Astrocyte of the spinal cord (primary cell): ENCODE results near the gene PHACTR4.
"Not testable (repeated sequence)": the region's sequence is repeated elsewhere in the genome, so short reads cannot be mapped to it uniquely, and the experiment has no call there.

Source experiments
- DNase-seq: peaks from one replicate; pipeline ENCODE4 v3.0.0; 2011; ENCODE audit warnings: low read depth, low spot score
- H3K4me3 ChIP-seq: 2 replicates; pipeline ENCODE4 v1.5.1; 2011; ENCODE audit warnings: low read depth, mild to moderate bottlenecking, low read length, moderate library complexity
- in situ Hi-C: cut with HindIII; loops from 2 replicates; pipeline ENCODE4 v1.10.0; 2017; ENCODE audit warnings: low sequenced_read_pairs
- TF ChIP-seq, protein P1 (sequence below): IDR thresholded peaks from 2 replicates; pipeline ENCODE4 v1.5.1; 2012; ENCODE audit warnings: low read depth, mild to moderate bottlenecking, low read length, inconsistent platforms

PHACTR4 gene

GRCh38 chr1:28443550-28443949 is 74.0 kb downstream of the PHACTR4 start:
- no peak overlapping the region for H3K4me3 ChIP-seq
- TF ChIP-seq, protein P1, sequence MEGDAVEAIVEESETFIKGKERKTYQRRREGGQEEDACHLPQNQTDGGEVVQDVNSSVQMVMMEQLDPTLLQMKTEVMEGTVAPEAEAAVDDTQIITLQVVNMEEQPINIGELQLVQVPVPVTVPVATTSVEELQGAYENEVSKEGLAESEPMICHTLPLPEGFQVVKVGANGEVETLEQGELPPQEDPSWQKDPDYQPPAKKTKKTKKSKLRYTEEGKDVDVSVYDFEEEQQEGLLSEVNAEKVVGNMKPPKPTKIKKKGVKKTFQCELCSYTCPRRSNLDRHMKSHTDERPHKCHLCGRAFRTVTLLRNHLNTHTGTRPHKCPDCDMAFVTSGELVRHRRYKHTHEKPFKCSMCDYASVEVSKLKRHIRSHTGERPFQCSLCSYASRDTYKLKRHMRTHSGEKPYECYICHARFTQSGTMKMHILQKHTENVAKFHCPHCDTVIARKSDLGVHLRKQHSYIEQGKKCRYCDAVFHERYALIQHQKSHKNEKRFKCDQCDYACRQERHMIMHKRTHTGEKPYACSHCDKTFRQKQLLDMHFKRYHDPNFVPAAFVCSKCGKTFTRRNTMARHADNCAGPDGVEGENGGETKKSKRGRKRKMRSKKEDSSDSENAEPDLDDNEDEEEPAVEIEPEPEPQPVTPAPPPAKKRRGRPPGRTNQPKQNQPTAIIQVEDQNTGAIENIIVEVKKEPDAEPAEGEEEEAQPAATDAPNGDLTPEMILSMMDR: no peak
- in situ Hi-C loops: no loop called here
- DNase-seq: no peak

DNA sequence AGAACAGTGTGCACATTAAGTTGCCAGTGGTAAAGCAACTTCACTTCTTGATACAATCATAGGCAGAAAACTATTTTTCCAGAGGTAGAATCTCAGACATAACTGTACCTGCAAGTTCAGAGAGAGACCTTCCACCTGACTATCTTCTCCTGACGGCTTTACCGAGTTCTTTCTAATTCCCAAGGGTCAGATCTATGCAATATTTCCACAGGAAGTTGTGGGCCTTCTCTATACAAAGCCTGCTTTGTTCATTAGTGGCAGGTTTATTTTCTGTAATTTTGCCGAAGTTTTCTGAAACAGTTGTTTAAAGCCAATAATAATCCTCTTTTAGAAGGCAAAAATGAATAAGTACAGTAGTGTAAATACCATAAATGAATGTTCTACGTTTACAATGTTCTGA is 78.1 kb downstream of the PHACTR4 start:
- no peak for DNase-seq
- TF ChIP-seq, protein P1: no peak
- no peak overlapping the region for H3K4me3 ChIP-seq
- in situ Hi-C loops: no loop called here

- DNase-seq, in situ Hi-C loops, H3K4me3 ChIP-seq: not testable (repeated sequence)
Measured at GRCh38 chr1:28448094-28448611, 78.6 kb downstream of the PHACTR4 start.

DNA sequence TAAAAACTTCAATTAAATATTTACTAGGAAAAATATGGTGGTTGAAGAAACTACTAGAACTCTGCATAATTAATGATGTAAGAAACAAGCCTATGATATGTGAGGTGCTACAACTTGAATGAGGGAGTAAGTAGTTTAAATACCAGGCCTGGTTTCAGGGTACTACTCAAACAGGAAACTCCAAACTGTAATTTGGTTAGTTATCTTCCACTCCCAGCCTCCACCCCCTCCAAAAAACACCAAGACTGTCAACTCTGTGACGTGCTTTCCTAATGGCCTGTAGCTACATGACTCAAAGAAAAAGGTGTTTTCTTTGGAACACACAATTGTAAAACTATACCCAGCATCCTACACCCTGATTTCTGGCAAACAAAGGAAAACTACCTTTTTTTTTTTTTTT is 80.4 kb downstream of the PHACTR4 start:
- H3K4me3 ChIP-seq: no peak overlapping the region
- peak; percentile 71 for DNase-seq
- TF ChIP-seq, protein P1: no peak
- in situ Hi-C loops: no loop called here

GRCh38 chr1:28450561-28450960 is 81.0 kb downstream of the PHACTR4 start:
- TF ChIP-seq, protein P1: no peak
- no peak overlapping the region for H3K4me3 ChIP-seq
- in situ Hi-C loops: no loop called here
- DNase-seq: no peak

DNA sequence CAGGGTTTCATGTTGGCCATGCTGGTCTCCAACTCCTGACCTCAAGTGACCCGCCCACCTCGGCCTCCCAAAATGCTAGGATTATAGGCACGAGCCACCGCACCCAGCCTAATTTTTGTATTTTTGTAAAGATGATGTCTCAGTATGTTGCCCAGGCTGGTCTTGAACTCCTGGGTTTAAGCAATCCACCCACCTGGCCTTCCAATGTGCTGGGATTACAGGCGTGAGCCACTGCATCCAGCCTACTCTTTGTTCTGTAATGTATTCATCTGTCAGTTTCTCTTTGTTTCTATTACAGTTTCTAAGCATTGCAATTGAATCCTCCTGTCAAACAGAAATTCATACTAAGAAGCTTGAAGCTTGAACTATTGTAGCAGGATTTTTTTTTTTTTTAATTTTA is 81.5 kb downstream of the PHACTR4 start:
- in situ Hi-C loops: no loop called here
- no peak overlapping the region for H3K4me3 ChIP-seq
- no peak for DNase-seq
- TF ChIP-seq, protein P1: no peak

DNA sequence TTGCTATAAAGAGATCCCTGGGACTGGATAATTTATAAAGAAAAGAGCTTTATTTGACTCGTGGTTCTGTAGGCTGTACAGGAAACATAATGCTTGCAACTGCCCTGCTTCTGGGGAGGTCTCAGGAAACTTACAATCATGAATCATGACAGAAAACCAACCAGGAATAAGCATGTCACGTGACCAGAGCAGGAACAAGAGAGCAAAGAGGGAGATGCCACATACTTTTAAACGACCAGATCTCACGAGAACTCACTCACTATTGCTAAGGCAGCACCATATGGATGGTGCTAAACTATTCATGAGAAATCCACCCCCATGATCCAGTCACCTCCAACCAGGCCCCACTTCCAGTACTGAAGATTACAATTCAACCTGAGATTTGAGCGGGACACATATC is 86.5 kb downstream of the PHACTR4 start:
- in situ Hi-C loops: no loop called here
- DNase-seq: peak; percentile 75
- TF ChIP-seq, protein P1: no peak

More for the DNA sequence above, 86.5 kb downstream of the PHACTR4 start:
- H3K4me3 ChIP-seq: no peak overlapping the region
